ENCODE data around the gene MAGI3.

Gene MAGI3

GRCh38 chr1:113536182-113536780 lies 146.0 kb downstream of the MAGI3 start:
- H3K4me3 ChIP-seq = no peak overlapping the region
- TF ChIP-seq, protein P1, sequence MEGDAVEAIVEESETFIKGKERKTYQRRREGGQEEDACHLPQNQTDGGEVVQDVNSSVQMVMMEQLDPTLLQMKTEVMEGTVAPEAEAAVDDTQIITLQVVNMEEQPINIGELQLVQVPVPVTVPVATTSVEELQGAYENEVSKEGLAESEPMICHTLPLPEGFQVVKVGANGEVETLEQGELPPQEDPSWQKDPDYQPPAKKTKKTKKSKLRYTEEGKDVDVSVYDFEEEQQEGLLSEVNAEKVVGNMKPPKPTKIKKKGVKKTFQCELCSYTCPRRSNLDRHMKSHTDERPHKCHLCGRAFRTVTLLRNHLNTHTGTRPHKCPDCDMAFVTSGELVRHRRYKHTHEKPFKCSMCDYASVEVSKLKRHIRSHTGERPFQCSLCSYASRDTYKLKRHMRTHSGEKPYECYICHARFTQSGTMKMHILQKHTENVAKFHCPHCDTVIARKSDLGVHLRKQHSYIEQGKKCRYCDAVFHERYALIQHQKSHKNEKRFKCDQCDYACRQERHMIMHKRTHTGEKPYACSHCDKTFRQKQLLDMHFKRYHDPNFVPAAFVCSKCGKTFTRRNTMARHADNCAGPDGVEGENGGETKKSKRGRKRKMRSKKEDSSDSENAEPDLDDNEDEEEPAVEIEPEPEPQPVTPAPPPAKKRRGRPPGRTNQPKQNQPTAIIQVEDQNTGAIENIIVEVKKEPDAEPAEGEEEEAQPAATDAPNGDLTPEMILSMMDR (IDR thresholded peaks at IDR 0.05) = no peak
- no peak for DNase-seq (ENCODE audit: low spot score)
- H3K27ac ChIP-seq = no peak overlapping the region

DNA sequence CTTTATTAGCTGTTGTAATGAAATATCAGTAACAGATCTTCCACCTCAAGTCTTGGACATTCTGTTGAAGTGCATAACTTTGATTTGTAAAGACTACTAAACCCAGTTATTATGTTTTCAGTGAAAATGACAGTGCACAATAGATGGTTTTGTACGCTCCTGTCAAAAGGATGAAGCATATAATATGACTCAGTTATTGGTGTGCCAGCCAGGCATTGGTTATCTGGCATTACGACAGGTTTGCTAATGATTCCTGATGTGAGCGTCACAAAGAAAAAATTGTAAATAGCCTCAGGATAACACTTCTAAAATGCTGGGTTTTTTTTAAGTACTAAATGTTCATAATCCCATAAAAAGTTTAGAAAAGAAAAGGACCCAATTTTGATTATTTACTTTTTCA lies 147.9 kb downstream of the MAGI3 start:
- Histone ChIP-seq H3K4me3 (no peak overlapping the region), H3K27ac (no peak overlapping the region)
- DNase-seq (ENCODE audit: low spot score) = no peak
- TF ChIP-seq, protein P1 (IDR thresholded peaks at IDR 0.05) = no peak

- Histone ChIP-seq H3K27ac (no peak overlapping the region), H3K4me3 (no peak overlapping the region)
- TF ChIP-seq, protein P1 (IDR thresholded peaks at IDR 0.05) = no peak
- DNase-seq (ENCODE audit: low spot score) = no peak
Measured at GRCh38 chr1:113540335-113540734, 150.0 kb downstream of the MAGI3 start.

DNA sequence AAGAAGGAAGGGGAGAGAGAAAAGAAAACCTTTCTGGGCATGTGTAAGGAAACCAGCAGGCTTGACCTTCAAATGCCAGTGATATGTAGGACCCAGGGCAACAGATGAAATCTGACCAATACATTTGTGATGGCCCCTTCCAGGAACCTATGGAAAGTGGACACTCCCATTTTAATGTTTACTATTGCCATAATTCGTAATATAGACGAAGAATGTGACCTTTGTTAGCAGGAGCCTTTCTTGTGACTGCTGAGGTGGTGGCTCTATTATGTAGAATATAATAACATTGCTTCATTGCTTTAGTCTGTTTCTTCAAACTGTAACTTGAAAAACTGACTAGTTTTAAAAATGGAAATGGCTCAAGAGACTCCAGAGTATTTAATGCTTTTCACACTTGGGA lies 150.8 kb downstream of the MAGI3 start:
- Histone ChIP-seq H3K4me3 (no peak overlapping the region), H3K27ac (no peak overlapping the region)
- no peak for DNase-seq (ENCODE audit: low spot score)
- TF ChIP-seq, protein P1 (IDR thresholded peaks at IDR 0.05) = no peak

- DNase-seq (ENCODE audit: low spot score) = no peak
- no peak overlapping the region for H3K27ac ChIP-seq
- no peak overlapping the region for H3K4me3 ChIP-seq
- TF ChIP-seq, protein P1 (IDR thresholded peaks at IDR 0.05) = no peak
Measured at GRCh38 chr1:113542221-113542701, 151.9 kb downstream of the MAGI3 start.

DNA sequence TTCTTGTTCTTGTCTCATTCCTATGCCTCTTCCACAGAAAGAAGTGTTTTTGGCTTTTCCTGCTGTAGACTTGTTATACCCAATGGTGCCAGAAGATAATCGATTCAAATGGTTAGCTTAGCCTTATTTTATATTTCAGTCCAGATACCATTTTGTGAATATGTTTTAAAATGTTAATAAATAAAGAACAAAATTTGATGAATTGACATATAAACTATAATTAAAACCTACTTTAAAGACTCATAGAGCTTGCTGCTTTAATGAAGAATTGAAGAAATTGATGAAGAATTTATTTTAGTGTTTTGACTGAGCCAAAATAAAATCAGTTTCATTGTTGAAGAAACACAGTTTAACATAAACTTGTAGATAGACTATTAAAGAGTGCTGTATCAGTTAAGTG lies 152.8 kb downstream of the MAGI3 start:
- TF ChIP-seq, protein P1 (IDR thresholded peaks at IDR 0.05) = no peak
- H3K4me3 ChIP-seq = no peak overlapping the region
- no peak for DNase-seq (ENCODE audit: low spot score)
- H3K27ac ChIP-seq = no peak overlapping the region

- H3K27ac ChIP-seq = no peak overlapping the region
- TF ChIP-seq, protein P1 (IDR thresholded peaks at IDR 0.05) = no peak
- no peak for DNase-seq (ENCODE audit: low spot score)
- no peak overlapping the region for H3K4me3 ChIP-seq
Measured at GRCh38 chr1:113545210-113545609, 154.9 kb downstream of the MAGI3 start.

Measured in coronary artery (tissue), 2 donors.